Pancreas (tissue), 10 donors: ENCODE measurements around the gene GPHN. TPM values are rescaled to one million over a fixed set of nuclear protein-coding genes. Genes with fewer than 3 reads are reported as not detected.

Source experiments
- ATAC-seq, 4 donors: fragments of 200-7000 bp; cut with Tn5 transposase; one replicate each; pipeline versions ENCODE4 v1.8.0 to v1.9.1; 2020; ENCODE audit warnings: mild to moderate bottlenecking in 4 of 4, moderate library complexity in 4 of 4
- DNase-seq, 6 donors: peaks; one replicate each; pipeline ENCODE4 v3.0.0-alpha.2; 2020
- FAIRE-seq: peaks from 2 replicates; lab custom pipeline; 2012; peaks lifted over from hg19 to GRCh38; lab: Jason Lieb, UNC
- H3K27ac ChIP-seq, 4 donors: fragments of 200-600 bp; sonication (generic); 1 replicate in 3 of 4; 2 replicates in 1 of 4; pipeline versions ENCODE4 v1.5.0 to v1.8.0; 2020
- H3K27me3 ChIP-seq, 4 donors: fragments of 200-600 bp; one replicate each; pipeline ENCODE4 v1.8.0; 2021
- H3K36me3 ChIP-seq, 3 donors: fragments of 200-600 bp; sonication (generic) in 1 of 3; one replicate each; pipeline versions ENCODE4 v1.5.0 to v1.8.0; 2020 to 2021
- H3K4me1 ChIP-seq, 3 donors: fragments of 200-600 bp; one replicate each; pipeline ENCODE4 v1.8.0; 2021
- H3K4me3 ChIP-seq, 4 donors: fragments of 200-600 bp; sonication (generic) in 2 of 4; one replicate each; pipeline versions ENCODE4 v1.5.0 to v1.8.0; 2020 to 2021
- H3K9me3 ChIP-seq, 4 donors: fragments of 200-600 bp; one replicate each; pipeline ENCODE4 v1.8.0; 2021
- WGBS, 2 donors: extraction: QIAGEN DNeasy Blood & Tissue Kit; methylation state at CpG; one replicate each; pipeline ENCODE4 v1.1.7; 2013; 5-methylcytosine and 5-hydroxymethylcytosine counted together
- intact Hi-C, 3 donors: fragments of 100-400 bp; cut with DNase I; formaldehyde crosslinking; loops; one replicate each; pipeline versions ENCODE4 v1.11.1 to v1.14.2; 2022
- polyA plus RNA-seq, 2 donors: library from polyadenylated mRNA; stranded (reverse); fragments of 200-250 nt; gene quantifications; one replicate each; pipeline ENCODE4 v1.2.3, GENCODE V29; 2013
- total RNA-seq, 6 donors: library from RNA; stranded (reverse); fragmentation: NEBNext Ultra II Directional in 4 of 6; extraction: Animal tissue kit (Norgen Biotek cat#: 25700) in 4 of 6; gene quantifications; one replicate each; pipeline versions ENCODE4 v1.2.1 to v1.2.4, GENCODE V29; 2021 to 2023
- TF ChIP-seq, protein P1 (sequence below), 4 donors: fragments of 200-600 bp; sonication (generic) in 3 of 4; IDR thresholded peaks; one replicate each; pipeline versions ENCODE4 v1.5.0 to v1.8.0; 2021; ENCODE audit warnings: antibody characterized with exemption in 4 of 4
- donor health status: healthy with polysubstance abuse.
- donor health status: DM: no; HTN: no; CAD: no; lungs with moderate emphysema.
- donor health status: DM: no; HTN: no; CAD: no.
- donor health status: control.
- donor health status: control.
- donor health status: Bipolar disorder and iron deficiency.
- donor health status: DM: yes; HTN: yes; CAD: no.
- donor health status: DM: no; HTN: no; CAD: no.
- donor health status: DM: no; HTN: no; CAD: no.
- donor health status: DM: yes; HTN: yes; CAD: no.

GPHN gene
- total and polyA plus RNA-seq, 8 donors: 20.3 to 47.6 (median 24.4) TPM

DNA sequence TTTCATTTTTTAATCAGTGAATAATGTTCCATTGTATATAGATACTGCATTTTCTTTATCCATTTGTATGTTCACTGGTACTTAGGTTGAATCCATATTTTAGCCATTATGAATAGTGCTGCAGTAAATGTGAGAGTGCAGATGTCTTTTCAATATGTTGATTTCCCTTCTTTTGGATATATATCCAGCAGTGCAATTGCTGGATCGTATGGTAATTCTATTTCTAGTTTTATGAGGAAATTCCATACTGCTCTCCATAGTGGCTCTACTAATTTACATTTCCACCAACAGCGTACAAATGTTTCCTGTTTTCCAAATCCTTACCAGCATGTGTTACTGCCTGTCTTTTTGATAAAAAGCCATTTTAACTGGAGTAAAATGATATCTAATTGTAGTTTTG lies 392.8 kb downstream of the GPHN start:
- H3K9me3 ChIP-seq: no peaks in the 10 kb centered on the region
- DNase-seq (no peak), ATAC-seq (no peak), FAIRE-seq (no peak)
- TF ChIP-seq, protein P1, sequence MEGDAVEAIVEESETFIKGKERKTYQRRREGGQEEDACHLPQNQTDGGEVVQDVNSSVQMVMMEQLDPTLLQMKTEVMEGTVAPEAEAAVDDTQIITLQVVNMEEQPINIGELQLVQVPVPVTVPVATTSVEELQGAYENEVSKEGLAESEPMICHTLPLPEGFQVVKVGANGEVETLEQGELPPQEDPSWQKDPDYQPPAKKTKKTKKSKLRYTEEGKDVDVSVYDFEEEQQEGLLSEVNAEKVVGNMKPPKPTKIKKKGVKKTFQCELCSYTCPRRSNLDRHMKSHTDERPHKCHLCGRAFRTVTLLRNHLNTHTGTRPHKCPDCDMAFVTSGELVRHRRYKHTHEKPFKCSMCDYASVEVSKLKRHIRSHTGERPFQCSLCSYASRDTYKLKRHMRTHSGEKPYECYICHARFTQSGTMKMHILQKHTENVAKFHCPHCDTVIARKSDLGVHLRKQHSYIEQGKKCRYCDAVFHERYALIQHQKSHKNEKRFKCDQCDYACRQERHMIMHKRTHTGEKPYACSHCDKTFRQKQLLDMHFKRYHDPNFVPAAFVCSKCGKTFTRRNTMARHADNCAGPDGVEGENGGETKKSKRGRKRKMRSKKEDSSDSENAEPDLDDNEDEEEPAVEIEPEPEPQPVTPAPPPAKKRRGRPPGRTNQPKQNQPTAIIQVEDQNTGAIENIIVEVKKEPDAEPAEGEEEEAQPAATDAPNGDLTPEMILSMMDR (IDR thresholded peaks at IDR 0.05): no peak
- no peaks in the 10 kb centered on the region for H3K27me3 ChIP-seq
- no peak overlapping the region for H3K4me3 ChIP-seq
- H3K36me3 ChIP-seq: no peaks in the 10 kb centered on the region
- no peak overlapping the region for H3K27ac ChIP-seq
- H3K4me1 ChIP-seq: no peaks in the 10 kb centered on the region
- 91 to 93% methylated on average over 2 of the region's 2 CpGs for WGBS, 2 donors
- intact Hi-C loops: no loop called here

DNA sequence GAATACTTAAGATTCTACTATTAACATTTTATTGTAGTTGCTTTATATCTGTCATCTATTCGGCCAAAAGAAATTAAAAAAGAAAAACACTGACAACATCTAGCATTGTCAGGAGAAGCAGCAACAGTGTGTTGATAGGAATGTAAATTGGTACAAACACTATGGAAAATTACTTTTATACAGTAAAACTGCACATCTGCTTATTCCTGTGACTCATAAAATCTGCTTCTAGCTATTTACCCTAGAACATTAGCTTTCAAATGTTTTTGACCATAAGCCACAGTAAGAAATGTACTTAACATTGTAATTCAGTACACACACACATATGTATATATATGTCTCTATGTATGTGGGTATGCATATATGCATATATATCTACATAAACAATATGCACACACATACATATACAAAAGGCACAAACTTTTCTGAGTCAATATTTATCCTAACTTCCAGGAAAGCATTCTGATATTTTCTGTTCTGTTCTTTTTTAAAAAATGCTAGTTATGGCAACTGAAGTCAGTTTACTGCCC lies 402.4 kb downstream of the GPHN start:
- no peaks in the 10 kb centered on the region for H3K9me3 ChIP-seq
- H3K4me1 ChIP-seq: no peaks in the 10 kb centered on the region
- H3K27ac ChIP-seq: no peak overlapping the region
- no peaks in the 10 kb centered on the region for H3K36me3 ChIP-seq
- H3K4me3 ChIP-seq: no peak overlapping the region
- DNase-seq (no peak), ATAC-seq (no peak), FAIRE-seq (no peak)
- intact Hi-C loops: no loop called here
- H3K27me3 ChIP-seq: no peaks in the 10 kb centered on the region
- WGBS, 2 donors: 93 to 97% methylated on average over 1 of the region's 1 CpG
- TF ChIP-seq, protein P1 (IDR thresholded peaks at IDR 0.05): no peak

DNA sequence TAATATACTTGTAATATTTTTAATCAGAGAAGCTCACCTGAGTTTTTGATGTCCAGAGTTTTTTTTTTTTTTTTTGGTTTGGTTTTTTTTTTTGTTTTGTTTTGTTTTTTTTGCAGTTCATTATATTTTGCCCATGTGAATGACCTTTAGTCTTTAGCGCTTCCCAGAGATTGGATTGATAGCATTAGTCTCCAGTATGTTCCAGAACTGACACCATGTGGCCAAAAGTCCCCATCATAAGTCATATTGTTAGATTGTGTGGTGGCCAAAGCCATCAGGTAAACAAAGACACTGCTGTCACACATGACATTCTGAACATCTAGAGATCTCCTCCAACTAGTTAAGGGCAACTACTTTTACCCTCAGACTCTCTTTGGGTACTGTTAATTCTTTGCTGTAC lies 408.5 kb downstream of the GPHN start:
- no peaks in the 10 kb centered on the region for H3K27me3 ChIP-seq
- no peak for FAIRE-seq
- 98 to 100% methylated on average over 1 of the region's 1 CpG for WGBS, 2 donors
- no peak for ATAC-seq
- DNase-seq: no peak
- no peaks in the 10 kb centered on the region for H3K9me3 ChIP-seq
- H3K4me3 ChIP-seq: no peak overlapping the region
- no peaks in the 10 kb centered on the region for H3K36me3 ChIP-seq
- TF ChIP-seq, protein P1 (IDR thresholded peaks at IDR 0.05): no peak
- intact Hi-C loops: no loop called here
- H3K27ac ChIP-seq: no peak overlapping the region
- H3K4me1 ChIP-seq: no peaks in the 10 kb centered on the region

DNA sequence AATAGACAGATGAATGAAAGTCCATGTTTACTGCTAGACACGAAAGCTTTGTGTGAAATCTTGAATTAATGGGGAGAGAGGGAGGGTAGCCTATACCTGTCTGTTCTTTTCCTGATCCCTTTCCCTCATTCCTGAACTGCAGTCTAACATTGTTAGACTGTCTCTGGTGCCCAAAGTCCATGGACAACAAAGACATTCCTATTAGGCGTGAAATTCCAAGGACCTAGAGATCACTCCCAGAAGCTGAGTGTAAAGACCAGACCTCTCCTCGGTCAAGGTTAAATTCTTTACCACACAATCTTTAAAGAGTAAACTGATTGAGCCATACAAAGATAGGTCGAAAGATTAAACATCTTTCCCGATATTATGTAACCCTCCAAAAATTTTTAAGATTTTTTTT lies 410.6 kb downstream of the GPHN start:
- intact Hi-C loops: no loop called here
- TF ChIP-seq, protein P1 (IDR thresholded peaks at IDR 0.05): no peak
- no peak overlapping the region for H3K4me3 ChIP-seq
- no peak overlapping the region for H3K27ac ChIP-seq
- peaks cover 3 to 7% (median 5%) of the 10 kb centered on the region in 3 donors for H3K36me3 ChIP-seq
- ATAC-seq (no peak), FAIRE-seq (no peak), DNase-seq (no peak)
- 91 to 92% methylated on average over 5 of the region's 5 CpGs for WGBS, 2 donors
- H3K27me3 ChIP-seq: no peaks in the 10 kb centered on the region
- H3K4me1 ChIP-seq: no peaks in the 10 kb centered on the region
- H3K9me3 ChIP-seq: no peaks in the 10 kb centered on the region

DNA sequence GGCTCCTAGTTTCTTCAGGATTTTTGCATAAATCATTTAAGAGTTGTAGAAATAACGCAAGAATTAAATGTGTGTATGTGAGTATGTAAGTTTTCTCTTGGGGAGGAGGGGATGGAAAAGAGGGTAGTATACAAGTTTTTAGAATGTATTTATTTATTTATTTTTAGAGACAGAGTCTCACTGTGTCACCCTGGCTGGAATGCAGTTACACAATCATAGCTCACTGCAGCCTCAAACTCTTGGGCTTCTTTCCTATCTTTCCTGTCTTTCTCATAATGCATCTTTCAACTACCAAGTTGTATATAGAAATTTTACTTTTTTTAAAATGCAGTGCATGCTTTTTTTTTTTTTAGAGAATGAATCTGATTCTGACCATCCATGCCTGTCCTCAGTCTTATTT lies 412.2 kb downstream of the GPHN start:
- TF ChIP-seq, protein P1 (IDR thresholded peaks at IDR 0.05): no peak
- H3K4me1 ChIP-seq: no peaks in the 10 kb centered on the region
- no peak overlapping the region for H3K27ac ChIP-seq
- intact Hi-C loops: no loop called here
- no peak for DNase-seq
- H3K27me3 ChIP-seq: no peaks in the 10 kb centered on the region
- no peak for FAIRE-seq
- H3K4me3 ChIP-seq: no peak overlapping the region
- ATAC-seq: no peak
- no peaks in the 10 kb centered on the region for H3K9me3 ChIP-seq
- peaks cover 5 to 9% (median 9%) of the 10 kb centered on the region in 3 donors for H3K36me3 ChIP-seq
- 93 to 97% methylated on average over 1 of the region's 1 CpG for WGBS, 2 donors
